ENCODE data around the gene SAFB.

GRCh38 chr19:5621945-5622464 lies 878 bp upstream of the SAFB start:
- TF ChIP-seq, protein P1, sequence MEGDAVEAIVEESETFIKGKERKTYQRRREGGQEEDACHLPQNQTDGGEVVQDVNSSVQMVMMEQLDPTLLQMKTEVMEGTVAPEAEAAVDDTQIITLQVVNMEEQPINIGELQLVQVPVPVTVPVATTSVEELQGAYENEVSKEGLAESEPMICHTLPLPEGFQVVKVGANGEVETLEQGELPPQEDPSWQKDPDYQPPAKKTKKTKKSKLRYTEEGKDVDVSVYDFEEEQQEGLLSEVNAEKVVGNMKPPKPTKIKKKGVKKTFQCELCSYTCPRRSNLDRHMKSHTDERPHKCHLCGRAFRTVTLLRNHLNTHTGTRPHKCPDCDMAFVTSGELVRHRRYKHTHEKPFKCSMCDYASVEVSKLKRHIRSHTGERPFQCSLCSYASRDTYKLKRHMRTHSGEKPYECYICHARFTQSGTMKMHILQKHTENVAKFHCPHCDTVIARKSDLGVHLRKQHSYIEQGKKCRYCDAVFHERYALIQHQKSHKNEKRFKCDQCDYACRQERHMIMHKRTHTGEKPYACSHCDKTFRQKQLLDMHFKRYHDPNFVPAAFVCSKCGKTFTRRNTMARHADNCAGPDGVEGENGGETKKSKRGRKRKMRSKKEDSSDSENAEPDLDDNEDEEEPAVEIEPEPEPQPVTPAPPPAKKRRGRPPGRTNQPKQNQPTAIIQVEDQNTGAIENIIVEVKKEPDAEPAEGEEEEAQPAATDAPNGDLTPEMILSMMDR (IDR thresholded peaks at IDR 0.05), result no peak
- TF ChIP-seq POLR2A (IDR thresholded peaks at IDR 0.05), result no peak

All from testis (tissue), 2 donors.